Measurements from ENCODE around the gene TCEAL8.

TCEAL8 gene

DNA sequence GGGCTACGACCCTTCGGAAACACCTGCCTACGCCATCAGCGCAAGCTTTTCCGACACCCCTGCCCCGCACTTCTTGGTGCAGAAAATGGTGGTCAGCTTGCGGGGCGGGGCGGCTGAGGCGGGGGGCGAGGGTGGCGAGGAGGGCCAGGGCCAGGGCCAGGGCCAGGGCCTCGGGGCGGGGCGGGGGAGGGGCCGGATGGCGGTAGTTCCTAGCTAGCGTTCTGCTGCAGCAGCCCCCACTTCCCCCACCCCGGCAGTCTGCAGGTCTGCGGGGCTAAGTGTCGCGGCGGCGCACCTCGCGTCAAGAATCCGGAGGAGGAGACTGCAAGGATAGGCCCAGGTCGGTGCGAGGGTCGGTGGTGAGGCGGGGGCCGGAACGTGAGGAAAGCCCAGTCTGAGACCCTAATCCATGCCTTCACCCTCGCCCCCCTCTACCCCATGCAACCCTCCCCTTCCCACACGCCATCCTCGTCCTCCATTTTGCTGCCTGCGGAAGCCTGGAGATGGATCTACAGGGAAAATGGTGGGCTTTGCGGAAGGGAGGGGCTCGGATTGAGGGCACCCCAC, 39.4 kb downstream of the TCEAL8 start:
- H3K4me3 ChIP-seq (ENCODE audit: low read depth, low read length), result peak overlapping the region; percentile 82
- no peak overlapping the region for H3K27ac ChIP-seq (ENCODE audit: low read depth, low read length)
- H2AFZ ChIP-seq (ENCODE audit: low read length, unreplicated experiment), result peak overlapping the region; percentile 68

DNA sequence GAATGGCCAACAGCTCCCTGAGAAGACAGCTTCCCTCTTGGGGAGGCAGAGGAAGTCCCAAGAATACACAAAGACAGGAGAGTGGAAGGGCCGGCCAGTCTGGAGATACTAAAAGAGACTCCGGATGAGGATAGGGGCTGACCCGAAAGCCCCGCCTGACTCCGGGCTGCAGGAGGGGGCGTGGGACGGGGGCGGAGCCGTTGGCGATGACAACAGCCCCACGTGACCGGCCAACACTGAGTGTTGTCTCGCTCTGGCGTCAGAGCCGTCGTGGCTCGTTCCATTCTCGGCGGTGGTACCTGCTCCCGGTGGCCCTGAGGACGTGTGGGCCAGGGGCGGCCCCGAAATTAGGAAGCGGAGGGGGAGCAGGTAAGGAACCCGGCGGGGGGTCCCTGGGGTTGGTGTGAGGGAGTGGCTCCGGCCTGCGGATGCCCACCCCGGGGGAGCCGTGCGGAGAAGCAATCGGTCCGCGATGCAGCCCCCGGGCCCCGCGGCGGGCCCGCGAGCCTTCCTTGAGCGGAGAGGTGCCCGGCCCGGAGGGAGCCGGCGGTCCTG, 40.0 kb downstream of the TCEAL8 start, which contains the start of gene BEX4:
BEX4 (plus strand) TSS at position 239 of the 555 bp plus-strand sequence. CDS start 1,046 bp downstream, outside the sequence.
- Histone ChIP-seq H3K27ac (ENCODE audit: low read depth, low read length) (no peak within 1 kb of the TSS), H3K79me2 (ENCODE audit: control insufficient read depth, insufficient read depth, low read length, unreplicated experiment) (no peaks in the 10 kb centered on the region), H3K36me3 (ENCODE audit: insufficient read depth, low read length) (no peaks in the 10 kb centered on the region), H3K27me3 (ENCODE audit: insufficient read depth, low read length) (peaks cover 4% of the 10 kb centered on the region; the same call in 1 of the 2 replicates), H3K4me1 (ENCODE audit: control insufficient read depth, insufficient read depth, low read length, unreplicated experiment) (no peaks in the 10 kb centered on the region), H2AFZ (ENCODE audit: low read length, unreplicated experiment) (peak within 1 kb of the TSS; percentile 68), H3K4me3 (ENCODE audit: low read depth, low read length) (peak within 1 kb of the TSS; percentile 82)

More for the DNA sequence above, 39.4 kb downstream of the TCEAL8 start:
- Histone ChIP-seq H3K79me2 (ENCODE audit: control insufficient read depth, insufficient read depth, low read length, unreplicated experiment) (no peaks in the 10 kb centered on the region), H3K36me3 (ENCODE audit: insufficient read depth, low read length) (no peaks in the 10 kb centered on the region), H3K4me1 (ENCODE audit: control insufficient read depth, insufficient read depth, low read length, unreplicated experiment) (no peaks in the 10 kb centered on the region), H3K27me3 (ENCODE audit: insufficient read depth, low read length) (peaks cover 4% of the 10 kb centered on the region; the same call in 1 of the 2 replicates)

DNA sequence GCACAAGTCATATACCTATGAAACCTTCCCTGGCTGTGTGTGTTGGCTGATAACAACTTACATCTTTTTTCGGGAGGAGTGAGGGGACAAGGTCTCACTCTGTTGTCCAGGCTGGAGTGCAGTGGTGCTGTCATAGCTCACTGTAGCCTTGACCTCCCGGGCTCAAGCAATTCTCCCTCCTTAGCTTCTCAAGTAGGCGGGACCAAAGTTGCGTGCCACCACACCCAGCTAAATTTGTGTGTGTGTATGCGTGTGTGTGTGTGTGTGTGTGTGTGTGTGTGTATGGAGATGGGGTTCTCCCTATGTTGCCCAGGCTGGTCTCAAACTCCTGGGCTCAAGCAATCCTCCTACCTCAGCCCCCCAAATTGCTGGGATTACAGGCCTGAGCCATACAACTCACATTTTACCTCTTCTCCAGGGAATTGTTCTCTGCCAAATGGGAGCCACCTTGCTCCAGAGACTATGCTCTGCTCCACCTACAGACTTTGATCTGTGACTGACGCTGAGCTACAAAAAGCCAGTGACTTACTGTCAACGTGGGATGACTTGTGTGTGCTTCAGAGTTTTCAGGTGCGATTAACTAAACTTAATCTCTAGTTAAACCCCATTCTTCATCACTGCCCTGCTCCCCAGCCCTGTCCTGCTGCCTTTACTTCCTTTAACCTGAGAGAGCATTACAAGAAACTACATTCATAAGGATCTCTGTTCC, 42.1 kb downstream of the TCEAL8 start:
- Histone ChIP-seq H3K36me3 (ENCODE audit: insufficient read depth, low read length) (no peaks in the 10 kb centered on the region), H3K27me3 (ENCODE audit: insufficient read depth, low read length) (peaks cover 2% of the 10 kb centered on the region; the same call in 1 of the 2 replicates), H3K4me3 (ENCODE audit: low read depth, low read length) (no peak overlapping the region), H2AFZ (ENCODE audit: low read length, unreplicated experiment) (no peak overlapping the region), H3K79me2 (ENCODE audit: control insufficient read depth, insufficient read depth, low read length, unreplicated experiment) (no peaks in the 10 kb centered on the region), H3K4me1 (ENCODE audit: control insufficient read depth, insufficient read depth, low read length, unreplicated experiment) (no peaks in the 10 kb centered on the region), H3K27ac (ENCODE audit: low read depth, low read length) (no peak overlapping the region)

DNA sequence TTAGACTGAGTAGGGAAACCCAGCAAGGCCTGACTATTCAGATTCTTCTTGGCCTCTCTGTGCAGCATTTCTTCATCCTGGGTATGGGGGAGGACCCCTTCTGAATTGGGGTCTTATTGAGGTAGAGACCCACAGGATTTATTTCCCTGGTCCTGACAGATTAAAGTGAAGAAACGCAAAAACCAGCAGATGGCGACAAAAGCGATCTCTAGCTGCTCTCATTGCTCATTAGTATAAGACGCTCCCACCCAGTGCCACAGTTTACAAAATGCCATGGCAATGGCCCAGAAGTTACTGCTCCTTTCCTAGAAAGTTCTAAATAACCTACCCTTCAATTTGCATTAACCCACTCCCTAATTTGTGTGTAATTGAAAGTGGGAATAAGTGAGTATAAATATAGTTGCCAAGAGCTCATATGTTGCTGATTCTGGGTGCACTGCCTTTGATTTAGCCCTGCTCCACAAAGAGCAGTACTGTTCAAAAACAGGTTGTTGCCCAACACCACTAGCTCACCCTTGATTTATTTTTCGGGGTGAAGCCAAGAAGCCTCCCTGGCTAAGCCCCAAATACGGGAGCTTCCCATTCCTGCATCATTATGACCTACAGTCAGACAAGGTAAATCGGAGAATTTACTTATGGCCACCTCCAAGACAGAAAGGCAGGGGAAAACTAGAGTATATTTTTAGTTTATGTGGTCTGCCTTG, 43.8 kb downstream of the TCEAL8 start:
- Histone ChIP-seq H3K4me3 (ENCODE audit: low read depth, low read length) (no peak overlapping the region), H3K27ac (ENCODE audit: low read depth, low read length) (no peak overlapping the region), H3K36me3 (ENCODE audit: insufficient read depth, low read length) (no peaks in the 10 kb centered on the region)

DNA sequence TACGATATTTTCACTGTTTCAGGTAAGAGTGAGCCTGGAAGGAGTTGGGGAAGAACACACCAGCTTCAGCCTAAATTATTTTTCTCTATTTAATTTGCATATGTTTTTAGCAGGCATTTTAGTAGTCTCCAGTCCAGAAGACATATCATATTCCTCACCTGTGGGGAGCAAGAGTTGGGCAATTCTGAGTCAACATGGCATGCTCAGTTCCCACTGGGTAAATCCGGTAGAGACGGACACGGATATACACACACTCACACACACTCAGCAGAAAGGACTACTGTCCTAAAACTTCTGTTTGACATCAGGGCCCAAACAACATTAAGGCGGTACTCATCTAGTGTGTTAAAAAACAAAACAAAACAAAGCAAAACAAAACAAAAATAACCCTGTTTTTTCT, 44.9 kb downstream of the TCEAL8 start:
- Histone ChIP-seq H3K4me1 (ENCODE audit: control insufficient read depth, insufficient read depth, low read length, unreplicated experiment) (no peaks in the 10 kb centered on the region), H3K79me2 (ENCODE audit: control insufficient read depth, insufficient read depth, low read length, unreplicated experiment) (no peaks in the 10 kb centered on the region), H3K4me3 (ENCODE audit: low read depth, low read length) (no peak overlapping the region), H3K36me3 (ENCODE audit: insufficient read depth, low read length) (no peaks in the 10 kb centered on the region), H3K27ac (ENCODE audit: low read depth, low read length) (no peak overlapping the region), H2AFZ (ENCODE audit: low read length, unreplicated experiment) (no peak overlapping the region), H3K27me3 (ENCODE audit: insufficient read depth, low read length) (no peaks in the 10 kb centered on the region)

More for the DNA sequence above, 43.8 kb downstream of the TCEAL8 start:
- Histone ChIP-seq H3K4me1 (ENCODE audit: control insufficient read depth, insufficient read depth, low read length, unreplicated experiment) (no peaks in the 10 kb centered on the region), H3K79me2 (ENCODE audit: control insufficient read depth, insufficient read depth, low read length, unreplicated experiment) (no peaks in the 10 kb centered on the region), H2AFZ (ENCODE audit: low read length, unreplicated experiment) (no peak overlapping the region), H3K27me3 (ENCODE audit: insufficient read depth, low read length) (no peaks in the 10 kb centered on the region)
